HG03439 (cell line): ENCODE data around the gene CLOCK.
"Not testable (repeated sequence)": the region's sequence is repeated elsewhere in the genome, so short reads cannot be mapped to it uniquely, and the experiment has no call there.

ENCODE experiments used
- ATAC-seq: cut with Tn5 transposase; IDR thresholded peaks from one replicate; pipeline ENCODE4 v1.9.1; 2021; ENCODE audit warnings: mild to moderate bottlenecking, moderate library complexity; ENCODE audit not compliant: unreplicated experiment

The CLOCK gene, protein sequence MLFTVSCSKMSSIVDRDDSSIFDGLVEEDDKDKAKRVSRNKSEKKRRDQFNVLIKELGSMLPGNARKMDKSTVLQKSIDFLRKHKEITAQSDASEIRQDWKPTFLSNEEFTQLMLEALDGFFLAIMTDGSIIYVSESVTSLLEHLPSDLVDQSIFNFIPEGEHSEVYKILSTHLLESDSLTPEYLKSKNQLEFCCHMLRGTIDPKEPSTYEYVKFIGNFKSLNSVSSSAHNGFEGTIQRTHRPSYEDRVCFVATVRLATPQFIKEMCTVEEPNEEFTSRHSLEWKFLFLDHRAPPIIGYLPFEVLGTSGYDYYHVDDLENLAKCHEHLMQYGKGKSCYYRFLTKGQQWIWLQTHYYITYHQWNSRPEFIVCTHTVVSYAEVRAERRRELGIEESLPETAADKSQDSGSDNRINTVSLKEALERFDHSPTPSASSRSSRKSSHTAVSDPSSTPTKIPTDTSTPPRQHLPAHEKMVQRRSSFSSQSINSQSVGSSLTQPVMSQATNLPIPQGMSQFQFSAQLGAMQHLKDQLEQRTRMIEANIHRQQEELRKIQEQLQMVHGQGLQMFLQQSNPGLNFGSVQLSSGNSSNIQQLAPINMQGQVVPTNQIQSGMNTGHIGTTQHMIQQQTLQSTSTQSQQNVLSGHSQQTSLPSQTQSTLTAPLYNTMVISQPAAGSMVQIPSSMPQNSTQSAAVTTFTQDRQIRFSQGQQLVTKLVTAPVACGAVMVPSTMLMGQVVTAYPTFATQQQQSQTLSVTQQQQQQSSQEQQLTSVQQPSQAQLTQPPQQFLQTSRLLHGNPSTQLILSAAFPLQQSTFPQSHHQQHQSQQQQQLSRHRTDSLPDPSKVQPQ

GRCh38 chr4:55546756-55547465 is at the start of gene CLOCK:
Gene CLOCK, minus strand, starts transcription at chr4:55546909. Its CDS starts 64,124 bp downstream, at chr4:55482785.
- ATAC-seq: peak; percentile 77

DNA sequence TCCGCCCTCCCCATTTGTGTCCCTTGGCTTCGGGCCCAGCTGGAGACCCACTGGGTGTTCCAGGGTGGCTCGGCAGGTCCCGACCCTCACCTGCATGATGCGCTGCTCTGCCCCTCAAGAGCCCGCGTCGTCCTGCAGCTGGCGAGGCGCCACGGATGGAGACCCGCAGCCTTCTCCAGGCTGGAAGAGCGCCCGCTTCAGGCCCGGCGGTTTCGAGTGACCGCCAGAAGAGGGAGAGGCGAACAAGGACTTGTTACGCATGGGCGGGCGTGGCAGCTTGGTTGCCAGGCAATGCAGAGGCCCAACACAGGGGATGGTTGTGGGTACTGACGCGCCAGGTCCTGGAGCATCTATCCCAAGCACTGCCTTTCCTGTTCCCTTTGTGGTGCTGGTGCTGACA is 45.3 kb upstream of the CLOCK start, which contains the start of gene PDCL2:
Gene PDCL2 (minus strand): TSS at position 232 of the 400 bp plus-strand sequence. CDS start 136 bp downstream, at position 96.
- no peak for ATAC-seq

DNA sequence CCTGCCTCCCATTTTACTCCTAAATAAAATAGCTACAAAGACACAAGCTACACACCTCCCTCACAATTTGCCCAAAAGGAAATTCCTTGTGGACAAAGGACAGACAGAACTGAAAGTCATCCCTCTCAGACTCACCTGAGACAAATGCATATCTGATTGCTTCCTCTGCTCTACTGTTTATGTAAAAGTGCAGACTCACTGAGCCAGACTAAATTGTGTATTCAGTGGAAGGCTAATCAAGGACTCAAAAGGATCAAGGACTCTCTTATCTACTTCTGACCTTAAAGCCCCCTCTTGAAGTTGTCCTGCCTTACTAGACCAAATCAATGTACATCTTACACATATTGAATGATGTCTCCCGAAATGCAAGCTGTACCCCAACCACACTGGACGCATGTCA is 41.5 kb upstream of the CLOCK start:
- no peak for ATAC-seq

DNA sequence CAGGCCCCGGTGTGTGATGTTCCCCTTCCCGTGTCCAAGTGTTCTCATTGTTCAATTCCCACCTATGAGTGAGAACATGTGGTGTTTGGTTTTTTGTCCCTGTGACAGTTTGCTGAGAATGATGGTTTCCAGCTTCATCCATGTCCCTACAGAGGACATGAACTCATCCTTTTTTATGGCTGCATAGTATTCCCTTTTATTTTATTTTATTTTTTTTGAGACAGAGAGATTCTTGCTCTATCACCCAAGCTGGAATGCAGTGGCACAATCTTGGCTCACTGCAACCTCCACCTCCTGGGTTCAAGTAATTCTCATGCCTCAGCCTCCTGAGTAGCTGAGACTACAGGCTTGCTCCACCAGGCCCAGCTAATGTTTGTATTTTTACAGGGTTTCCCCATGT is 36.1 kb upstream of the CLOCK start:
- ATAC-seq: not testable (repeated sequence)

DNA sequence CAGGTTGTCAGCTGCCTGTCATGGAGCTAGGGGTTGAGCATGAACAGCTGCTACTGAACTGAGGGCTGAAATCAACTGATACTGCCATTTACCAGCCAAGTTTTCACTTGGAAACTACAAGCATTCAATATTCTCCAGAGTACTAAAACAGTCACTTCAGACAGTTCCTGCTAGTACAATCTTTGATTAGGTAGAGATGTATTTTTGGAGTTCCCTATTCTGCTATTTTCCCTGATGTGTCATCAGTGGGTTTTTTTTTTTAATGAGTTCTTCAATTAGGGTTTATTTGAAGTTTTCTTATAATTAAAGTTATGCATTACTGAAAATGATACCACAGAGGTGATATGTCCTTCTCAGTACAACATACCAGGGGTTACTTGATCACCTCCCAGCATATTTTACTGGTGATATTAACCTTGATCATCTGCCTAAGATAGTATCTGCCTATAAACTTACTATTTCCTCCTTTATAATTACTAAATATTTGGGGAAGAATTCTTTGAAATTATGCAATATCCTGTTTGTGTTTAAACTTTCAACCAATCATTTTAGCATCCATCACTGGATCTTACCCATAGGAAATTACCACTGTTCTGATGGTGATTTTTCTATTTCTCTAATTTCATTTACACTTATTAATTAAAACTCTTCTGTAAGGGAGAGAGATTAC is 31.8 kb upstream of the CLOCK start:
- no peak for ATAC-seq

- no peak for ATAC-seq
Observed at GRCh38 chr4:55575513-55575912, 28.8 kb upstream of the CLOCK start.

GRCh38 chr4:55574252-55574651 is 27.5 kb upstream of the CLOCK start:
- no peak for ATAC-seq

DNA sequence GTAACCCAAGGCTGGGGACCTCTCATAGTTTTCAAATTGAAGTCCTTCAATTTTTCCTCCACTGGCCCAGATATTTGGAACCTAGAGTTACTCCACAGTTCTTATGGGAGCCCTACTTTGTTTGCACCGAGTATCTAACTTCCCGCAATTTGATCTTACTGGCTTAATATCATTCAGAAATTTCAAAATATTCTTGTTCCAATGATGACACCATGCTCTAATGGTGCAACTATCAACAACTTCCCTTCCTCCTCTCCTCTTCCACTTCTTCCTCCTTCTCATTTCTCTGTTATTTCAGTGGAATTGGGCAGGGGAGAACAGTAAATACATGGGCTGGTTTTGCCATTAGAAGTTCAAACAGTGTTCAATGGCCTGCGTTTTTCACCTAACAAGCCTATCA is 25.1 kb upstream of the CLOCK start:
- no peak for ATAC-seq

DNA sequence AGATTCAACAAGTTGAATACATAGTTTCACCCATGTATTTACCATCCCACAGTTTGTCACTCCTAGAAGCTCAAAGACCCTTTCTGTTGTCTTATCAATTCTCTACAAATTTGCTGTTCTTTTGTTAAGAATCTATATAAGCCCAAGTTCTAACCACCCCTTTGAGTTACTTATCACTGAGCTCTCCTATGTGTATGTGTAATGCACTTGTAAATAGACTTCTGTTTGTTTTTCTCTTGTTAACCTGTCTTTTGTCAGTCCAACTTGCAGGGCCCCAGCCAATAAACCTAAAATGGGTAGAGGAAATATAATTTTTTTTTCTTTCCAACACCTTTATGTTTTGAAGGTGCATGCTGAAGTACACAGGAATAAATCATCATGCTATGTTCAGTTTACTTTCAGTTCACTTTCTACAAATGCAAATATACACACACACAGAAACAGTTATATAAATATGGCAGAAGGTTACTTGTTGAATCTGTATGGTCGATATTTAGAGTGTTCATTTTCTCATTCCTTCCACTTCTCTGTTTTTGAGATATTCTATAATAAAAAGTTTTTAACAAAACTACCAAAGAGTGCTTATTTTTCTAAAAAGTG is 22.3 kb upstream of the CLOCK start:
- peak; percentile 70 for ATAC-seq

DNA sequence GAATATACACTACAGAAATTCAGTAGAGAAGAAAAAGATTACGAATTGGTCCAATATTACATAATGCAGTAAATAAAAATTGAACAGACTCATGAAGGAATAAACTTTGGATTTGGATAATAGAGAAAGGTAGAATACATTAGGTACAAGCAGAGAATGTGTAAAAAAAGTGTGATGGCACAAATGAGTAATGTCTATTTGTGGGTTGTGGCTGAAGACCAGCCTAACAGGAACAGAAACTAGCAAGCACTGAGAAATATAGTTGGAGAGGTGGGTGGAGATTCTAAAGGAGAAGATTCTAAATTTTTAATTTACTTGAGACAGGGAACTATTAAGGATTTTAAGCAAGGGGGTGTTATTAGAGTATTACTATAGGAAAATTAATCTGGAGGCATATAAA is 15.2 kb upstream of the CLOCK start:
- peak; percentile 99 for ATAC-seq

DNA sequence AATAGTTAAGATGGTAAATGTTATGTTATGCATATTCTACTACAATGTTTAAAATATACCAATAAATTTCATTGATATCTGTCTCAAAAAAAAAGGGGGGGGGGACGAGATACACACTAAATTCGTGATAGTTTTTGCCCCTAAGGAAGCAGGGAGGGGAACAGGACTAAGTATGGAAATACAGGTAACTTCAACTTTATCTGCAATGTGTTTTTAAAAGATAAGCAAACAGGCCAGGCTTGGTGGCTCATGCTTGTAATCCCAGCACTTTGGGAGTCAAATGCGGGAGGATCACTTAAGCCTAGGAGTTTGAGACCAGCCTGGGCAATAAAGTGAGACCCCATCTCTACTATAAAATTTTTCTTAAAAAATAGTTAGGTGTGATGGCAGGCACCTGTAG is 13.4 kb upstream of the CLOCK start:
- no peak for ATAC-seq

DNA sequence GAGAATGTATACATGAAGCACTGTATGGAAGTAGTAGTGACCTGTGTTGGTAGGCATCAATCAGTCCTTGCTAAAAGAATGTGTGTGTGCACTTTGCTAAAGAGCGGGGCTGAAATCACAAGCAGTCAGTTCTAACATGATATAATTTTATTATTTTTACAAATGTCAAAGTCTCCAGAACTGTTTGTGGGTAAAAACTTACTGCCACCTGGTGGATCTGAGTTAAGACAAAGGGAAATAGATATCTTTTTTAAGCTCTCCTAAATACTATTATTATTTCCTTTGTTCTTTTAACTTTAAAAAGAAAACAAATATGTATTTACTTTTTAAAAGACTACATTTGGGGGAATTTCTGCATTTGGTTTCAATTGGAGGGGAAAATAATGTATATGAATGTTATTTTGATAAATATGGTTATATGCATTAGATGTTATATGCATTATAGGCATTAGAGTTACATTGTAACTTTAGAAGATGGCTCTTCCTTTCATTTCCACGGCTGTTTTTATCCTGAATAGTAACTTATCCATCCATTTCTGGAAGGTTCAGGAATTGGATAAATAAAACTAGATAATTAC is 7.8 kb upstream of the CLOCK start:
- ATAC-seq: no peak

DNA sequence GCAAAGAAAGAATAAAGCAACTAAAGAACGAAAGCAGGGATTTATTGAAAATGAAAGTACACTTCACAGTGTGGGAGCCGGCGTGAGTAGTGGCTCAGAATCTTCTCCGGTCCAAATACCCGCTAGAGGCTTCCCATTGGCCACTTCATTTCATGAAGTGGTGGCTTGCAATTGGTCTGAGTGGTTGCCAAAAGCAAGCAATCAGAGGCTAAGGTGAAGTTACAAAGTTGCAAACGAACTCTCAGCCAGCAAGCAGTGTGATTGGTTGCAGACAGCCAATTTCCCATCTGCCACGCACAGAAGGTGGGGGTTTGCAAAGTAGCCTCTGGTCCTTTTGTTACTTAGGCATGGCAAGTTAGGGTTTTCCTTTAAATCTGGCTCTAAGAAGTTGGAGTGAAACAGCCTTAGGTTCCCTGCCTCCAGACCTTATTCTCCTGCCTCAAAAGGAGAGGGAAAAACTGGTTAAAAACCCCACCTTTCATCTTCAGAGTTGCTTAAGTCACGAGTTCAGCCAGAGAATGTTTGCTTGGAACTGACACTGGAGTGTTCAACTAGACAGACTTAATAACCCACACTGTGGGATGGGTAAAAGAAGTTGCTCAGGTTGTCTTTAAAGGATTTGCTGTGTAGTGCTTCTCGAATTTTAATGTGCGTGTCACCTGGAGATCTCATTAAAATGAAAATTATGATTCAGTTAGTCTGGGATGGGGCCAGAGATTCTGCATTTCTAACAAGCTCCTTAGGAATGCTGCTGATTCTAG is 6.9 kb upstream of the CLOCK start:
- ATAC-seq: peak; percentile 85

- ATAC-seq: not testable (repeated sequence)
Observed at GRCh38 chr4:55551964-55552363, 5.3 kb upstream of the CLOCK start.

DNA sequence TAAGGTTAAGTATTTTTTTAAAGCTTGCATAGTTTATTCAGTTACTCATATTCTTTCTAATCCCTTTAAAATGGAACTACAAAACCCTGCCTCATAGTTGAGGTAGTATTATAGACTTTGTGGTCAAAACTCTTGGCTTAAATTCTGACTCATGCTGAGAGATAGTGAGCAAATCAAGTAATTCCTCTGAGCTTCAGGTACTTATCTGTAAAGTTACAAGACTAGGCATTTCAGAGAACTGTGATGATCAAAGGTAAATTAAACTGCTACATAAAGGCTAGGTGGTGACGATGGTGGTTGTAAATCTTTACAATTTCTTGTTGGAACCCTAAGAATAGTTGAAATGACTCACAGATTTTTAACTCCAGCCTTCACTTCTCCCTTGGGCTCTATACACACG is 3.2 kb upstream of the CLOCK start:
- ATAC-seq: no peak

DNA sequence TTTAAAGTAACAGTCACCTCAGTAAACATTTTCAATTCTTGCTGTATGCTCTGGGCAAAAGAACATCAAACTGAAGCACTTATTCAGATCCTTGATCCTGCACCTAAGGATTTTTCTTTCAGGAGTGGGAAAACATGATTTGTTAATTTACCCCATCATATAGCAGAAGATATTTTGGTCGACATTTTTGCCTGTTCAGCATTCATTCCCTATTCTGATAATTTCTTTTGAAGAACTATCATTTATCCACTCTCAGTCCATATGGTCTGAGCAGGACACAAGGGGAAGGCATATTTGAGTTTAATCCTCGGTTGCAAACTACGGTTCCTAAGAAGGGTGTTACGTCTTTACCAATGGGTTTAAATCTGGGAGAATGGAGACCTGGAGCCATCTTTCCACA is 1.2 kb upstream of the CLOCK start:
- no peak for ATAC-seq

DNA sequence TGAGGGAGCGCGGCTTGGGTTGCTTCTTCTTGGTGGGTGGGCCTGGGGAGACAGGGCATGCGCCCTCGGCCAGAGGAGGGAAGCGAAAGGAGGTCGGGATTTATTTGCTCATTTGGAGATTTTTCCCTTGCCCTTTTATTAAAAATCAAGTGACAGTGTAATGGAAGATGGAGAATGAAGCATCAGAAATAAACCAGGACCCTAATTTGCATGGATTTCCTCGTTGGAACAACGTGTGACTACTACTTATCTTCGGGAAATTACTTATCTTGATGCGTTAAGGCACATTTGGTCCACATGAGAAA is 709 bp upstream of the CLOCK start:
- ATAC-seq: no peak

GRCh38 chr4:55546506-55546755 is 278 bp downstream of the CLOCK start:
- ATAC-seq: no peak

- ATAC-seq: peak; percentile 60
Observed at GRCh38 chr4:55545641-55546505, 836 bp downstream of the CLOCK start.
